ENCODE measurements around the gene SH2D3A. TPM values are rescaled to one million over a fixed set of nuclear protein-coding genes. Genes with fewer than 3 reads are reported as not detected.

Gene SH2D3A
- total RNA-seq, 4 donors from 2014 or later = 52.4 to 77.2 (median 66.8) TPM

- WGBS = 92% methylated on average over 16 of the region's 16 CpGs
- TF ChIP-seq POLR2AphosphoS5 (IDR thresholded peaks at IDR 0.05) = no peak
- TF ChIP-seq POLR2A (IDR thresholded peaks at IDR 0.05) = no peak
- no peak for TF ChIP-seq EP300 (IDR thresholded peaks at IDR 0.05)
- no peak for TF ChIP-seq CTCF (IDR thresholded peaks at IDR 0.05)
- Histone ChIP-seq H3K27me3 (no peaks in the 10 kb centered on the region), H3K36me3 (no peaks in the 10 kb centered on the region), H3K9me3 (no peaks in the 10 kb centered on the region), H3K27ac (no peak overlapping the region), H3K4me3 (no peak overlapping the region), H3K4me1 (peaks cover 19% of the 10 kb centered on the region)
- no peak for DNase-seq (ENCODE audit: low spot score in 2 of 2)
These were observed 41.6 kb downstream of the SH2D3A start for GRCh38 chr19:6725513-6726231.

GRCh38 chr19:6724631-6725492, 42.4 kb downstream of the SH2D3A start:
- 70% methylated on average over 15 of the region's 15 CpGs for WGBS
- TF ChIP-seq CTCF (IDR thresholded peaks at IDR 0.05) = no peak
- no peak for TF ChIP-seq POLR2AphosphoS5 (IDR thresholded peaks at IDR 0.05)
- no peak for TF ChIP-seq EP300 (IDR thresholded peaks at IDR 0.05)
- no peak for TF ChIP-seq POLR2A (IDR thresholded peaks at IDR 0.05)
- Histone ChIP-seq H3K9me3 (no peaks in the 10 kb centered on the region), H3K4me1 (peaks cover 24% of the 10 kb centered on the region), H3K4me3 (no peak overlapping the region), H3K36me3 (no peaks in the 10 kb centered on the region), H3K27me3 (no peaks in the 10 kb centered on the region), H3K27ac (no peak overlapping the region)
- no peak for DNase-seq (ENCODE audit: low spot score in 2 of 2)

GRCh38 chr19:6723738-6724137, 43.5 kb downstream of the SH2D3A start:
- Histone ChIP-seq H3K9me3 (no peaks in the 10 kb centered on the region), H3K36me3 (no peaks in the 10 kb centered on the region), H3K4me1 (peaks cover 24% of the 10 kb centered on the region), H3K4me3 (no peak overlapping the region), H3K27ac (peak overlapping the region; percentile 54), H3K27me3 (no peaks in the 10 kb centered on the region)
- WGBS = 56% methylated on average over 5 of the region's 5 CpGs
- no peak for DNase-seq (ENCODE audit: low spot score in 2 of 2)
- no peak for TF ChIP-seq POLR2AphosphoS5 (IDR thresholded peaks at IDR 0.05)
- no peak for TF ChIP-seq EP300 (IDR thresholded peaks at IDR 0.05)
- TF ChIP-seq POLR2A (IDR thresholded peaks at IDR 0.05) = no peak
- TF ChIP-seq CTCF (IDR thresholded peaks at IDR 0.05) = no peak

- Histone ChIP-seq H3K4me1 (peaks cover 24% of the 10 kb centered on the region), H3K36me3 (no peaks in the 10 kb centered on the region), H3K27me3 (no peaks in the 10 kb centered on the region), H3K27ac (peak overlapping the region; percentile 54), H3K4me3 (no peak overlapping the region), H3K9me3 (no peaks in the 10 kb centered on the region)
- TF ChIP-seq CTCF (IDR thresholded peaks at IDR 0.05) = no peak
- no peak for TF ChIP-seq POLR2AphosphoS5 (IDR thresholded peaks at IDR 0.05)
- TF ChIP-seq POLR2A (IDR thresholded peaks at IDR 0.05) = no peak
- no peak for TF ChIP-seq EP300 (IDR thresholded peaks at IDR 0.05)
- peak in 1 of 2 donors; percentile 72 for DNase-seq (ENCODE audit: low spot score in 2 of 2)
- 12% methylated on average over 13 of the region's 13 CpGs for WGBS
These were observed 44.1 kb downstream of the SH2D3A start for GRCh38 chr19:6723108-6723618.

- DNase-seq (ENCODE audit: low spot score in 2 of 2) = no peak
- Histone ChIP-seq H3K4me3 (no peak overlapping the region), H3K36me3 (no peaks in the 10 kb centered on the region), H3K9me3 (no peaks in the 10 kb centered on the region), H3K4me1 (peaks cover 24% of the 10 kb centered on the region), H3K27ac (no peak overlapping the region), H3K27me3 (no peaks in the 10 kb centered on the region)
- 80% methylated on average over 5 of the region's 5 CpGs for WGBS
- TF ChIP-seq EP300 (IDR thresholded peaks at IDR 0.05) (no peak), CTCF (IDR thresholded peaks at IDR 0.05) (no peak), POLR2A (IDR thresholded peaks at IDR 0.05) (no peak)
These were observed 45.5 kb downstream of the SH2D3A start for GRCh38 chr19:6721773-6722172.
